GM19372 (cell line): ENCODE measurements around the gene ASPA.

ENCODE experiments used
- ATAC-seq: cut with Tn5 transposase; IDR thresholded peaks from one replicate; pipeline ENCODE4 v1.9.1; 2021; ENCODE audit warnings: mild to moderate bottlenecking, low read depth, moderate library complexity; ENCODE audit not compliant: unreplicated experiment

Gene ASPA

DNA sequence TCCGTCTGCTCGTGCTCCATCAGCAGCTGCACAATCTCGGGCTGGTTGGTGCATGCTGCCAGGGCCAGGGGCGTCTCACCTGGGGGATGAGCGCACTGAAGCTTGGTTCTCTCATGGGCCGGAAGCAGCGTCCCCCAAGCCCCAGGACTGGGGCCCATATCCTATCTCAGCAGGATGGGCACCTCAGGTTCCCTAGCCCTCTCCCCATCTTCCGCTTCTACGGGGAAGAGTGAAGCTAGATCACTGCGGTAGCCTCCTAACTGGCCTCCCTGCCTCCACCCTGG lies 57.0 kb downstream of the ASPA start:
- no peak for ATAC-seq

DNA sequence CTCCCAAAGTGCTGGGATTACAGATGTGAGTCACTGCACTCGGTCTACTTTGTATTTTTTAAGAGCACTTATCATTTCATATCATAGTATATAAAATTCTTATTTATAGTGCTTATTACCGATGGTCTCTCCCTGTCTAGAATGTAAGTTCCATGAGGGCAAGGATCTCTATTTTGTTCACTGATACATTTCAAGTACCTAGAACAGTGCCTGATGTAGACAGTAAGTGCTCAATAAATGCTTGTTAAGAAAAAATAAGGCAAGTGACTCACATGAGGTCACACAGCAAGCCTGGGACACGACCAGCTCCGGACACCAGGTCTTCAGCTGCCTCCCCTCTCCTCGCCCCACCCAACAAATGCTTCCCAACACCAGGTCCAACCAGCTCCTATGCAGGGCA lies 58.0 kb downstream of the ASPA start:
- no peak for ATAC-seq

DNA sequence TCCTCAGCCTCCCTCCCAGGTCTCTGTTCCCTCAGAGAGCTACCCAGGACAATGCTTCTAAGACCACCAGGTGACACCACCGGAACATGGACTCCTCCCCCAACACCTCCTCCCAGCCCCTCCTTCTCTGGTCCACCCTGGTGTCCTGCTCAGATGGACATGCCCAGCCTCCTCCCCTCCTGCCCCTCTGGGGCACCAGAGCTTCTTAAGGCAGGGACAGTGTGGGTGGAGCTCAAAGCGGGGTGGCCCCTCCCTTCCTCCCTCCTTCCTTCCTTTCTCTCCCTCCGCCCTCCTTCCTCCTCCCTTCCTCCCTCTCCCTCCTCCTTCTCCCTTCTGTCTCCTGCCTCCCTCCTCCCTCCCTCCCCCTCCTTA lies 59.1 kb downstream of the ASPA start:
- no peak for ATAC-seq

GRCh38 chr17:3535253-3535995 lies 59.6 kb downstream of the ASPA start:
- no peak for ATAC-seq

GRCh38 chr17:3536716-3537115 lies 60.9 kb downstream of the ASPA start:
- no peak for ATAC-seq

GRCh38 chr17:3539881-3540540 lies 64.2 kb downstream of the ASPA start:
- no peak for ATAC-seq

DNA sequence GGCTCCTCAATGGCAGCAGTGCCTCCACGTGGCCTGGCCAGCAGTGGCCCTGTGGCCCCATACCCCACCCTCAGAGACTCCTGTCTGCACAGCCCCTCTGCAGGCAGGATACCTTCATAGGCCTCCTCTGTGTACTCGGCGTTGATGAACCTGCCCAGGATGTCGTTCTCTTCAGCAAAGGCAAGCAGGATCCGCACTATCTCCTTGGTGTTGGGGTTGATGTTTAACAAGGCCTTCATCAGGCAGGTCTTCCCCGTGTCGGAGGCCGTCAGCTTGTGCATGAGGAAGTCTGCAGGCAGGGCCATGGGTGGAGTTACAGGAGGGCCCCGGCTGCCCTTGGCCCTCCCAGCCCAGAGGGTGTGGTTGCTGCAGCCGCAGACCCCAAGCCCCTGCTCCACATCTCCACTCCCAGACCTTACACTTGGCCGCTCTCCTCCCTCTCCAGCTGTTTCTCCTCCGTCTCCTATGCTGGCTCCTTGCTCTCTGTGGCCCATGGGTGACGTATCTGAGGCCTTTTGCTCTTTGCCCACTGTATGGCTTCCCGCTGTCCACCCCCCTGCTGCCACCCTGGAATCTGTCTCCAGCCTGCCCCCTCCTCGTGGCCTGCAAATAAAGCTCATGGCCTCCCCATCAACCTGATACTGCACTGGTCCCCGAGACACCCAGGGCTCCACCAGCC lies 66.8 kb downstream of the ASPA start:
- no peak for ATAC-seq

- no peak for ATAC-seq
Measured at GRCh38 chr17:3543453-3543852, 67.7 kb downstream of the ASPA start.

DNA sequence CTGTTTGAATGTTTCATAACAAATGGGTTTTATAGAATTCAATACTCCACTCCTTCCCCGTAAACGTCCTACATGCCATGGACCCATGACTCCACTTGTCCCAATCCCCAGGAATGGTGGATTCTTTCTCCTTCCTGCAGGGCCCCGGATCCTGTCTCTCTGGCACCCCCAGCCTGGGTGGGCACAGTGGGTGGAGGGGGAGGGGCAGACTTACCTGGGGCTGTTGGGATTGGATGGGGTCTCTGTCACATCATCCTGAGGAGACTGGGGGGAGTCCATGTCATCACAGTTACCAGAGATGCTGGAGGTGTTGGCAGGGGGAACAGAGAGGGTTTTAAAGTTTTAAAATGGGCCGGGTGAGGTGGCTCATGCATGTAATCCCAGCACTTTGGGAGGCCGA lies 68.6 kb downstream of the ASPA start:
- ATAC-seq: no peak

- ATAC-seq: no peak
Measured at GRCh38 chr17:3545151-3545550, 69.4 kb downstream of the ASPA start.

DNA sequence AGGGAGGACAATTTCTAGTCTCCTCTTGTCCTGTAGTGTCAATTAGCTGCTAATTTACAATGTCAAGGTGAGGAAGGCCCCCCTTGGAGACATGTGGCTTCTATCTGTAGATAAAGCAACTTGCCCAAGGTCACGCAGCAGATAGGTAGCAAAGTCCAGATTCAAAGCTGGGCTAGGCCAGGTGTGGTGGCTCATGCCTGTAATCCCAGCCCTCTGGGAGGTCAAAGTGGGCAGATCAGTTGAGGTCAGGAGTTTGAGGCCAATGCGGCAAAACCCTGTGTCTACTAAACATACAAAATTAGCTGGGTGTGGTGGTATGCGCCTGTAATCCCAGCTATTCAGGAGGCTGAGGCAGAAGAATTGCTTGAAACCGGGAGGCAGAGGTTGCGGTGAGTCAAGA lies 70.7 kb downstream of the ASPA start:
- no peak for ATAC-seq

DNA sequence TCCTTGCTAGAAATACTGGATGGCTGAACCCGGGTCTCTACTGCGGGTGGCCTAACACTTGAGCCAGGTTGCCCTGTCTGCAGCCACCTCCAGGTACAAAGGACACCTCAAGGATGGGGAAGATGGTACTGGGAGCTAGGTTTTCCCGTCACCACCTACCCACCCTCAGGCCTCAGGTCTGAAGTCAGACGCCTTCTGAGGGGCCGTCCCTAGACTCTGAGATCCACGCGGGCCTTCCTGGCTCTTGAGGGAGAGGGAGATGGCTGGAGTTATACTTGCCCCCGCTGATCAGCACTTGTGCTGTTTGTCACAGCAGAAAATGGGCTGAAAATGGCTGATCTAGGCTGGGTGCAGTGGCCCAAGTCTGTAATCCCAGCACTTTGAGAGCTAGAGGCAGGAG lies 71.2 kb downstream of the ASPA start:
- no peak for ATAC-seq

DNA sequence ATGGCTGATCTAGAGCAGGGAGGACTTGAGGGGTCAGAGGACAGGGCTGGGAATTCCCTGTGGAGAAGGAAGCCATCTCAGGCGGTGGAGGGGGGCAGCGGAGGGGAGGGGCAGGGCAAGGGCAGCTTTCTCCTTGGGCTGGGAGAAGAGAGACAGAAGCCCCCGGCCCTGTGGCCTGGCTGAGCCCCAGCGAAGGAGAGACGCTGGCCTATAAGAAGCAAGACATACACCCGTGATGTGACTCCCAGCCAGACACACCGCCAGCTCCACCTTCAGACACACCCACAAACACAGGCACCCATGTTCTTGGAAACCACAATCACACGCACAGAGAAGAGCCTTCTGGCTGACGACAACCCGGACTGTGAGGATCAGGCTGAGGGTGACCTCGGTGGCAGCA lies 71.8 kb downstream of the ASPA start:
- no peak for ATAC-seq

- no peak for ATAC-seq
Measured at GRCh38 chr17:3549610-3550162, 73.9 kb downstream of the ASPA start.

DNA sequence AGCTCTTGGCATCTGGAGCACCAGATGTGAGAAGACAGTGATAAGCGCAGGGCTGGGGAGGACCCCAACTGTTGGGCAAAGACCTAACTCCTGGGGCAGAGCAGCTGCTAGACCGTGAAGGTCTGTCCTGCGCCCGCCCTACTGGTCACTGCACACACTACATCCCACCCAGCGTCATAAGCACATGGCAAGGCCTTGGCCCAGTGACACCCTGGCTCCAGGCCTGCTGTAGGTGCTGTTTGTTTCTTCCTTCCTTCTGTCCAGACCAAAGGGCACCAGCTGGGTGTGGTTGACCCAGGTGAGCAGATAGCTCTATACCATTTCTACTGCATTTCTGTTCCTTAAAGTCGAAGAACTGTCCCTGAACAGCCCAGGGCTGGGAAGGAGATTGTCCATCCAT lies 75.4 kb downstream of the ASPA start:
- no peak for ATAC-seq

DNA sequence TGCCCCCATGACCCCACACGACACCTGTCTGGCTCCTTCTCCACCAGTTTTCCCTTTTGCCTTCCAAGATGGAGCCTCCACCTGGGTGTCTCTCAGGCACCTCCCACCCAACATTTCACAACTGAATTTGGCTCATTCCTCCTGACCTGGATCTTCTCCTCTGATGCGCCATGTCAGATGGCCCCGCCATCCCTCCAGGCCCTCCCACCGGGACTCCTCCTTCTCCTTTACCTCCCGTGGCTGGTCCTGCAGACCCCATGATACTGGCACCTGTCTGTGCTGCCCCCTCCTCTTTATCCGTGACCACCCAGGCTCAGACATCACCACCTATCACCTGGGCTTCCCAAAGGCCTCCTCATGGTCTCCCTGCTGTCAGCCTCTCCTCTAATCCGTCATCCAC lies 77.1 kb downstream of the ASPA start:
- no peak for ATAC-seq
